ENCODE data around the gene FBXL16.

The FBXL16 gene

GRCh38 chr16:648071-648780 lies 57.4 kb downstream of the FBXL16 start:
- Histone ChIP-seq H3K4me2 (ENCODE audit: insufficient read depth, low read length, poor library complexity, severe bottlenecking) (peak overlapping the region; percentile 83), H2BK120ac (ENCODE audit: low read depth, low read length) (peak overlapping the region; percentile 76), H3K36me3 (replicated peaks in 1 of 2; ENCODE audit: control insufficient read depth in 2 of 2, insufficient read depth in 2 of 2, low read length in 2 of 2) (peaks cover 0 to 21% of the 10 kb centered on the region in 2 donors), H3K4ac (ENCODE audit: low read length) (no peak overlapping the region), H3K9ac (ENCODE audit: low read depth, low read length, poor library complexity) (no peak overlapping the region), H4K8ac (ENCODE audit: low read depth, low read length) (no peak overlapping the region), H3K79me1 (ENCODE audit: low read depth, low read length) (peaks cover 14% of the 10 kb centered on the region), H3K4me3 (ENCODE audit: low read length in 2 of 2) (peak overlapping the region; percentile 80 to 89), H2AFZ (ENCODE audit: low read length) (peak overlapping the region; percentile 69), H3K14ac (ENCODE audit: low read length) (peak overlapping the region; percentile 89), H2BK5ac (ENCODE audit: low read length) (peak overlapping the region; percentile 96), H2AK5ac (ENCODE audit: low read depth, low read length) (peak overlapping the region; percentile 79), H3K18ac (ENCODE audit: low read length) (peak overlapping the region; percentile 97), H3K4me1 (ENCODE audit: control insufficient read depth in 2 of 2, insufficient read depth in 1 of 2, low read depth in 1 of 2, low read length in 2 of 2) (peaks cover 9 to 16% of the 10 kb centered on the region in 2 donors), H2BK12ac (ENCODE audit: low read length) (no peak overlapping the region), H2BK15ac (ENCODE audit: low read length) (peak overlapping the region; percentile 84), H4K91ac (ENCODE audit: low read depth, low read length, poor library complexity) (no peak overlapping the region), H3K23ac (ENCODE audit: low read depth, low read length, poor library complexity) (no peak overlapping the region), H3K9me3 (replicated peaks in 1 of 2; ENCODE audit: control insufficient read depth in 2 of 2, insufficient read depth in 1 of 2, low read depth in 1 of 2, low read length in 2 of 2) (no peaks in the 10 kb centered on the region), H3K27ac (replicated peaks; ENCODE audit: low read length) (peak overlapping the region; percentile 58), H3K27me3 (ENCODE audit: control insufficient read depth in 3 of 3, insufficient read depth in 3 of 3, low read depth in 1 of 3, low read length in 3 of 3) (peaks cover 0 to 4% (median 0%) of the 10 kb centered on the region in 3 experiments)
- no peak for DNase-seq (ENCODE audit: low spot score)
- no CpG with 5 or more reads among the region's 24 CpGs for WGBS, 2 donors (ENCODE audit: extremely low coverage in 2 of 2, insufficient read length in 2 of 2, insufficient replicate concordance in 1 of 2)

GRCh38 chr16:647173-647902 lies 58.3 kb downstream of the FBXL16 start:
- H3K14ac ChIP-seq (ENCODE audit: low read length) = no peak overlapping the region
- peak overlapping the region; percentile 43 for H4K8ac ChIP-seq (ENCODE audit: low read depth, low read length)
- H3K4me2 ChIP-seq (ENCODE audit: insufficient read depth, low read length, poor library complexity, severe bottlenecking) = no peak overlapping the region
- no peak for DNase-seq (ENCODE audit: low spot score)
- H3K4me3 ChIP-seq (ENCODE audit: low read length in 2 of 2) = peak overlapping the region in 1 of 2 donors; percentile 80
- WGBS, 2 donors (ENCODE audit: extremely low coverage in 2 of 2, insufficient read length in 2 of 2, insufficient replicate concordance in 1 of 2) = no CpG with 5 or more reads among the region's 25 CpGs
- H4K91ac ChIP-seq (ENCODE audit: low read depth, low read length, poor library complexity) = no peak overlapping the region
- peak overlapping the region; percentile 63 for H3K9ac ChIP-seq (ENCODE audit: low read depth, low read length, poor library complexity)
- no peak overlapping the region for H2BK120ac ChIP-seq (ENCODE audit: low read depth, low read length)
- H3K4me1 ChIP-seq (ENCODE audit: control insufficient read depth in 2 of 2, insufficient read depth in 1 of 2, low read depth in 1 of 2, low read length in 2 of 2) = peaks cover 12 to 16% of the 10 kb centered on the region in 2 donors
- H3K23ac ChIP-seq (ENCODE audit: low read depth, low read length, poor library complexity) = peak overlapping the region; percentile 73
- peak overlapping the region; percentile 17 for H3K18ac ChIP-seq (ENCODE audit: low read length)
- no peak overlapping the region for H3K4ac ChIP-seq (ENCODE audit: low read length)
- no peak overlapping the region for H2BK15ac ChIP-seq (ENCODE audit: low read length)
- H3K27me3 ChIP-seq (ENCODE audit: control insufficient read depth in 3 of 3, insufficient read depth in 3 of 3, low read depth in 1 of 3, low read length in 3 of 3) = peaks cover 0 to 13% (median 7%) of the 10 kb centered on the region in 3 experiments
- peaks cover 12% of the 10 kb centered on the region for H3K79me1 ChIP-seq (ENCODE audit: low read depth, low read length)
- no peak overlapping the region for H3K27ac ChIP-seq (replicated peaks; ENCODE audit: low read length)
- no peaks in the 10 kb centered on the region for H3K9me3 ChIP-seq (replicated peaks in 1 of 2; ENCODE audit: control insufficient read depth in 2 of 2, insufficient read depth in 1 of 2, low read depth in 1 of 2, low read length in 2 of 2)
- peaks cover 0 to 14% of the 10 kb centered on the region in 2 donors for H3K36me3 ChIP-seq (replicated peaks in 1 of 2; ENCODE audit: control insufficient read depth in 2 of 2, insufficient read depth in 2 of 2, low read length in 2 of 2)
- no peak overlapping the region for H2BK12ac ChIP-seq (ENCODE audit: low read length)
- peak overlapping the region; percentile 79 for H2AK5ac ChIP-seq (ENCODE audit: low read depth, low read length)
- peak overlapping the region; percentile 53 for H2BK5ac ChIP-seq (ENCODE audit: low read length)
- H2AFZ ChIP-seq (ENCODE audit: low read length) = no peak overlapping the region

- Histone ChIP-seq H3K4me3 (ENCODE audit: low read length in 2 of 2) (no peak overlapping the region), H2AFZ (ENCODE audit: low read length) (no peak overlapping the region), H2BK120ac (ENCODE audit: low read depth, low read length) (no peak overlapping the region), H3K4me1 (ENCODE audit: control insufficient read depth in 2 of 2, insufficient read depth in 1 of 2, low read depth in 1 of 2, low read length in 2 of 2) (peaks cover 13 to 16% of the 10 kb centered on the region in 2 donors), H3K27me3 (ENCODE audit: control insufficient read depth in 3 of 3, insufficient read depth in 3 of 3, low read depth in 1 of 3, low read length in 3 of 3) (peaks cover 0 to 19% (median 11%) of the 10 kb centered on the region in 3 experiments), H3K36me3 (replicated peaks in 1 of 2; ENCODE audit: control insufficient read depth in 2 of 2, insufficient read depth in 2 of 2, low read length in 2 of 2) (peaks cover 0 to 10% of the 10 kb centered on the region in 2 donors), H3K27ac (replicated peaks; ENCODE audit: low read length) (no peak overlapping the region), H3K14ac (ENCODE audit: low read length) (peak overlapping the region; percentile 21), H3K79me1 (ENCODE audit: low read depth, low read length) (peaks cover 12% of the 10 kb centered on the region), H3K9me3 (replicated peaks in 1 of 2; ENCODE audit: control insufficient read depth in 2 of 2, insufficient read depth in 1 of 2, low read depth in 1 of 2, low read length in 2 of 2) (no peaks in the 10 kb centered on the region), H3K4me2 (ENCODE audit: insufficient read depth, low read length, poor library complexity, severe bottlenecking) (no peak overlapping the region), H4K8ac (ENCODE audit: low read depth, low read length) (no peak overlapping the region), H4K91ac (ENCODE audit: low read depth, low read length, poor library complexity) (no peak overlapping the region), H2BK5ac (ENCODE audit: low read length) (peak overlapping the region; percentile 53), H2BK15ac (ENCODE audit: low read length) (no peak overlapping the region), H3K23ac (ENCODE audit: low read depth, low read length, poor library complexity) (peak overlapping the region; percentile 55), H3K18ac (ENCODE audit: low read length) (no peak overlapping the region), H3K9ac (ENCODE audit: low read depth, low read length, poor library complexity) (peak overlapping the region; percentile 63), H3K4ac (ENCODE audit: low read length) (peak overlapping the region; percentile 23), H2AK5ac (ENCODE audit: low read depth, low read length) (no peak overlapping the region), H2BK12ac (ENCODE audit: low read length) (peak overlapping the region; percentile 22)
- DNase-seq (ENCODE audit: low spot score) = no peak
- WGBS, 2 donors (ENCODE audit: extremely low coverage in 2 of 2, insufficient read length in 2 of 2, insufficient replicate concordance in 1 of 2) = no CpG with 5 or more reads among the region's 22 CpGs
Observed at GRCh38 chr16:646679-647172, 58.9 kb downstream of the FBXL16 start.
